Measurements from ENCODE around the gene CTIF. TPM values are rescaled to one million over a fixed set of nuclear protein-coding genes. Genes with fewer than 3 reads are reported as not detected.

Gene CTIF
- total and polyA plus RNA-seq, 2 donors (not counting 1 experiment from before 2014, with no cell fraction given): 27.2 to 28.1 TPM

DNA sequence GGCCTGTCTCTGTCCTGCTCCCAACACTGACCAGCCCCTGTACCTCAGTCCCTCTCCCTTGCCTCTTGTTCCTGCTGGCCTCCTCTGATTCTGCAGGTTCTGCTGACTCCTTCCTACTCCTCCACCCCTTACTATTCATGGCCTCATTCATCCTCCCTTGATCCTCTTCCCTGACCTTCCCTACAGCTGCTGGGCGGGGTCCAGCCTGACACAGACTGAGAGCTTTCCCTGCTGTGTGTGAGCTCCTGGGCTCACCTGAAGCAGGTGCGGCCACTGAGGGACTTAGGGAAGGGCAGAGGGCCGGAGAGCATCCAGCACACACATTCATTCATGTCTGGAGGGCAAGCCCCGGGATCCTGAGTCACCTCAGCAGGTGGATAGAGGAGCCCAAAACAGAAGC lies 185.6 kb downstream of the CTIF start:
- Histone ChIP-seq H3K4me2 (ENCODE audit: extremely low read depth, insufficient read depth, low read length) (no peak overlapping the region), H3K4me3 (replicated peaks in 1 of 4; ENCODE audit: control extremely low read depth in 1 of 4, insufficient read depth in 1 of 4, low read depth in 3 of 4, low read length in 4 of 4) (no peak overlapping the region), H4K20me1 (ENCODE audit: control insufficient read depth, extremely low read depth, insufficient read depth, low read length) (no peaks in the 10 kb centered on the region), H3K79me2 (ENCODE audit: control insufficient read depth, insufficient read depth, low read length) (no peaks in the 10 kb centered on the region), H3K27ac (ENCODE audit: insufficient read depth, low read length) (no peak overlapping the region), H3K4me1 (ENCODE audit: control insufficient read depth, extremely low read depth, insufficient read depth, low read length) (peaks cover 15% of the 10 kb centered on the region), H3K9me3 (ENCODE audit: control insufficient read depth, insufficient read depth, low read depth, low read length) (no peaks in the 10 kb centered on the region), H3K9ac (ENCODE audit: insufficient read depth, low read length) (no peak overlapping the region), H3K27me3 (ENCODE audit: control insufficient read depth, insufficient read depth, low read length) (no peaks in the 10 kb centered on the region), H2AFZ (ENCODE audit: low read length) (no peak overlapping the region), H3K36me3 (ENCODE audit: control insufficient read depth, insufficient read depth, low read length) (peaks cover 2% of the 10 kb centered on the region)
- DNase-seq (ENCODE audit: low read depth in 2 of 2): no peak
- TF ChIP-seq, protein P1, sequence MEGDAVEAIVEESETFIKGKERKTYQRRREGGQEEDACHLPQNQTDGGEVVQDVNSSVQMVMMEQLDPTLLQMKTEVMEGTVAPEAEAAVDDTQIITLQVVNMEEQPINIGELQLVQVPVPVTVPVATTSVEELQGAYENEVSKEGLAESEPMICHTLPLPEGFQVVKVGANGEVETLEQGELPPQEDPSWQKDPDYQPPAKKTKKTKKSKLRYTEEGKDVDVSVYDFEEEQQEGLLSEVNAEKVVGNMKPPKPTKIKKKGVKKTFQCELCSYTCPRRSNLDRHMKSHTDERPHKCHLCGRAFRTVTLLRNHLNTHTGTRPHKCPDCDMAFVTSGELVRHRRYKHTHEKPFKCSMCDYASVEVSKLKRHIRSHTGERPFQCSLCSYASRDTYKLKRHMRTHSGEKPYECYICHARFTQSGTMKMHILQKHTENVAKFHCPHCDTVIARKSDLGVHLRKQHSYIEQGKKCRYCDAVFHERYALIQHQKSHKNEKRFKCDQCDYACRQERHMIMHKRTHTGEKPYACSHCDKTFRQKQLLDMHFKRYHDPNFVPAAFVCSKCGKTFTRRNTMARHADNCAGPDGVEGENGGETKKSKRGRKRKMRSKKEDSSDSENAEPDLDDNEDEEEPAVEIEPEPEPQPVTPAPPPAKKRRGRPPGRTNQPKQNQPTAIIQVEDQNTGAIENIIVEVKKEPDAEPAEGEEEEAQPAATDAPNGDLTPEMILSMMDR (conservative IDR thresholded peaks at IDR 0.05 in 1 of 2, IDR thresholded peaks at IDR 0.05 in 1 of 2; ENCODE audit: low read depth in 1 of 2, low read length in 2 of 2): no peak
- TF ChIP-seq EZH2 (IDR thresholded peaks at IDR 0.05; ENCODE audit: low read length, missing control alignments): no peak

DNA sequence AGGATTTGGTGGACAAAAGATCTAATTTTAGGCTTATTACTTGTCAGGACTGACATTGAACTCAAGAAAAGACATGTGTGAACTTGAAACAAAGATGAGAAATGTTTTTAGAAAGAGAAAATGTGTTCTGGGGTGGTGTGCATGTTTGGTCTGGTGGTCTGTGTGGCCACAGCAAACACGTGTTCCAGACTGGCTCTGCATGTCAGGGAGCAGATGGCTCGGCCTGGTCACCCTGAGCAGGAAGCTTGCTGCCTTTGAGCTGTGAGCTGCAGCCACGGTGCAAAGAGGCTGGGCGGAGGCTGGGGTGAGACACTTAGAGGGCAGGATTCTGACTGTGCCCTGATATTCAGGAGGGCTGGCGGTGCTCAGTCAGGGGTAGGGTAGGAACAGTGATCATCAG lies 186.1 kb downstream of the CTIF start:
- Histone ChIP-seq H3K4me3 (replicated peaks in 1 of 4; ENCODE audit: control extremely low read depth in 1 of 4, insufficient read depth in 1 of 4, low read depth in 3 of 4, low read length in 4 of 4) (no peak overlapping the region), H3K9me3 (ENCODE audit: control insufficient read depth, insufficient read depth, low read depth, low read length) (no peaks in the 10 kb centered on the region), H3K4me1 (ENCODE audit: control insufficient read depth, extremely low read depth, insufficient read depth, low read length) (peaks cover 11% of the 10 kb centered on the region), H3K4me2 (ENCODE audit: extremely low read depth, insufficient read depth, low read length) (no peak overlapping the region), H3K36me3 (ENCODE audit: control insufficient read depth, insufficient read depth, low read length) (peaks cover 2% of the 10 kb centered on the region), H3K9ac (ENCODE audit: insufficient read depth, low read length) (no peak overlapping the region), H3K27me3 (ENCODE audit: control insufficient read depth, insufficient read depth, low read length) (no peaks in the 10 kb centered on the region), H3K79me2 (ENCODE audit: control insufficient read depth, insufficient read depth, low read length) (no peaks in the 10 kb centered on the region), H2AFZ (ENCODE audit: low read length) (no peak overlapping the region), H3K27ac (ENCODE audit: insufficient read depth, low read length) (no peak overlapping the region), H4K20me1 (ENCODE audit: control insufficient read depth, extremely low read depth, insufficient read depth, low read length) (no peaks in the 10 kb centered on the region)
- TF ChIP-seq EZH2 (IDR thresholded peaks at IDR 0.05; ENCODE audit: low read length, missing control alignments): no peak
- TF ChIP-seq, protein P1 (conservative IDR thresholded peaks at IDR 0.05 in 1 of 2, IDR thresholded peaks at IDR 0.05 in 1 of 2; ENCODE audit: low read depth in 1 of 2, low read length in 2 of 2): no peak
- DNase-seq (ENCODE audit: low read depth in 2 of 2): no peak

DNA sequence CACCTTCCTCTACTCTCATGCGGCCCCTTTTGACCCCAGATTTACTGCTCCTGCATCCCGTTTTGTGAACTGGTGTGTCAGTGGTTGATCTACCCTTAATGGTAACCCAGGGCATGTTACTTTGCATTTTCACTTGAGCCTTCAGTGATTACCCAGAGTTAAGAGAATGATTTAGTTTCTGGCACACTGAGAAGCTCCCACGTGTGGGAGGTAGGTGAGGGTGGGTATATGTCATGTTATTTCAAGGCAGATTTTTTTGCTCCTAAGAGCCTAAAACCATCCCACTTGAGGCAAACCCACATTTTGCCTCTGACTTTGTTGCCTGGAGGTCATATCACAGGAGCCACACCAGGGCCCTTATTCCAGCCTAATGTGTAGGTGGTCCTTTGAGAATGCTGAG lies 186.7 kb downstream of the CTIF start:
- no peaks in the 10 kb centered on the region for H3K9me3 ChIP-seq (ENCODE audit: control insufficient read depth, insufficient read depth, low read depth, low read length)
- no peak overlapping the region for H3K4me3 ChIP-seq (replicated peaks in 1 of 4; ENCODE audit: control extremely low read depth in 1 of 4, insufficient read depth in 1 of 4, low read depth in 3 of 4, low read length in 4 of 4)
- H3K79me2 ChIP-seq (ENCODE audit: control insufficient read depth, insufficient read depth, low read length): no peaks in the 10 kb centered on the region
- no peak for DNase-seq (ENCODE audit: low read depth in 2 of 2)
- H3K4me1 ChIP-seq (ENCODE audit: control insufficient read depth, extremely low read depth, insufficient read depth, low read length): peaks cover 6% of the 10 kb centered on the region
- TF ChIP-seq EZH2 (IDR thresholded peaks at IDR 0.05; ENCODE audit: low read length, missing control alignments): no peak
- TF ChIP-seq, protein P1 (conservative IDR thresholded peaks at IDR 0.05 in 1 of 2, IDR thresholded peaks at IDR 0.05 in 1 of 2; ENCODE audit: low read depth in 1 of 2, low read length in 2 of 2): no peak
- H3K27ac ChIP-seq (ENCODE audit: insufficient read depth, low read length): no peak overlapping the region
- no peaks in the 10 kb centered on the region for H3K27me3 ChIP-seq (ENCODE audit: control insufficient read depth, insufficient read depth, low read length)
- no peak overlapping the region for H2AFZ ChIP-seq (ENCODE audit: low read length)
- peaks cover 2% of the 10 kb centered on the region for H3K36me3 ChIP-seq (ENCODE audit: control insufficient read depth, insufficient read depth, low read length)
- no peaks in the 10 kb centered on the region for H4K20me1 ChIP-seq (ENCODE audit: control insufficient read depth, extremely low read depth, insufficient read depth, low read length)
- no peak overlapping the region for H3K4me2 ChIP-seq (ENCODE audit: extremely low read depth, insufficient read depth, low read length)
- no peak overlapping the region for H3K9ac ChIP-seq (ENCODE audit: insufficient read depth, low read length)
